Panc1 (cell line): ENCODE measurements around the gene NR4A1. TPM values are rescaled to one million over a fixed set of nuclear protein-coding genes. Genes with fewer than 3 reads are reported as not detected.

Experiments used
- ATAC-seq: fragments of 200-7000 bp; cut with Tn5 transposase; 2 replicates; pipeline ENCODE4 v1.9.1; 2020; ENCODE audit warnings: mild to moderate bottlenecking, moderate library complexity
- BruUV-seq: library from RNA; stranded (reverse); fragments of 400-500 nt; replicated peaks from 2 replicates; lab custom pipeline; 2021; lab: Mats Ljungman, UMichigan
- CTCF ChIA-PET: fragments of 300-600 bp; sonication (Branson Sonifier 250); formaldehyde crosslinking; loops from one replicate; lab custom pipeline; 2022; ENCODE audit warnings: antibody characterized with exemption; lab: Charles Lee
- POLR2A ChIA-PET: fragments of 300-600 bp; sonication (Branson Sonifier 250); formaldehyde crosslinking; loops from one replicate; lab custom pipeline; 2022; ENCODE audit warnings: antibody characterized with exemption; lab: Charles Lee
- DNase-seq: peaks from one replicate; pipeline ENCODE4 v3.0.0-alpha.2; 2010; ENCODE audit warnings: low read depth, low spot score
- H3K27ac ChIP-seq: 2 replicates; pipeline ENCODE4 v1.5.1; 2011; ENCODE audit warnings: mild to moderate bottlenecking, low read length, inconsistent platforms
- H3K27me3 ChIP-seq: fragments of 200-500 bp; sonication (Bioruptor generic); 2 replicates; pipeline ENCODE4 v1.6.0; 2014; ENCODE audit warnings: low read length, inconsistent platforms; ENCODE audit not compliant: control insufficient read depth, insufficient read depth
- H3K36me3 ChIP-seq: fragments of 200-500 bp; sonication (Bioruptor generic); 2 replicates; pipeline ENCODE4 v1.5.1; 2014; ENCODE audit warnings: inconsistent platforms, mild to moderate bottlenecking, low read length, moderate library complexity; ENCODE audit not compliant: control insufficient read depth, insufficient read depth
- H3K4me1 ChIP-seq: 2 replicates; pipeline ENCODE4 v1.5.1; 2011; ENCODE audit warnings: inconsistent platforms, mild to moderate bottlenecking, low read length, moderate library complexity; ENCODE audit not compliant: control insufficient read depth, insufficient read depth
- H3K4me3 ChIP-seq, 2 experiments: 2 replicates each; pipeline ENCODE4 v1.5.1; 2011 to 2012; ENCODE audit warnings: low read depth in 2 of 2, low read length in 2 of 2, mild to moderate bottlenecking in 2 of 2, inconsistent platforms in 1 of 2, moderate library complexity in 1 of 2
- H3K9me3 ChIP-seq: fragments of 200-500 bp; sonication (Bioruptor generic); 2 replicates; pipeline ENCODE4 v1.5.1; 2014; ENCODE audit warnings: low read depth, mild to moderate bottlenecking, inconsistent platforms, low read length, moderate library complexity; ENCODE audit not compliant: control insufficient read depth, insufficient read depth
- POLR2AphosphoS5 ChIP-seq: IDR thresholded peaks from 2 replicates; pipeline ENCODE4 v1.6.1; 2012; ENCODE audit warnings: mild to moderate bottlenecking, low read depth, low read length, moderate library complexity
- SIN3A ChIP-seq: IDR thresholded peaks from 2 replicates; pipeline ENCODE4 v1.6.1; 2012; ENCODE audit warnings: low read depth, mild to moderate bottlenecking, low read length, moderate library complexity, borderline replicate concordance; ENCODE audit not compliant: insufficient read depth
- TCF7L2 ChIP-seq: IDR thresholded peaks from 2 replicates; pipeline ENCODE4 v1.6.1; 2011; ENCODE audit warnings: mild to moderate bottlenecking, low read depth, low read length, inconsistent platforms
- in situ Hi-C: cut with HindIII; loops from 2 replicates; pipeline ENCODE4 v1.10.0; 2016; ENCODE audit warnings: low sequenced_read_pairs, low pct_unique_long_range_greater_than_20kb
- intact Hi-C: fragments of 100-400 bp; cut with micrococcal nuclease; formaldehyde crosslinking; loops from one replicate; pipeline ENCODE4 v1.10.0; 2022; ENCODE audit not compliant: unreplicated experiment
- total RNA-seq: library from RNA; stranded (reverse); gene quantifications from one replicate; pipeline ENCODE4 v1.2.1, GENCODE V29; 2021; ENCODE audit not compliant: unreplicated experiment
- TF ChIP-seq, protein P1 (sequence below), 2 experiments: IDR thresholded peaks; 2 replicates each; pipeline ENCODE4 v1.6.1; 2011 to 2012; ENCODE audit warnings: low read depth in 2 of 2, control low read depth in 1 of 2, low read length in 1 of 2, mild to moderate bottlenecking in 1 of 2, moderate library complexity in 1 of 2; ENCODE audit not compliant: insufficient read depth in 1 of 2
- TF ChIP-seq, protein P2 (sequence below): fragments of 450-650 bp; IDR thresholded peaks from 2 replicates; pipeline ENCODE4 v1.5.1; 2017; ENCODE audit warnings: mild to moderate bottlenecking

The NR4A1 gene
- total RNA-seq, 1 experiment from 2014 or later = 2.0 TPM

- POLR2A ChIA-PET = no interaction called here
- Histone ChIP-seq H3K36me3 (0 out of 2 replicates have a peak, but pooled peaks cover 6% of the 10 kb centered on the region), H3K27ac (no peak overlapping the region), H3K9me3 (no peaks in the 10 kb centered on the region), H3K27me3 (no peaks in the 10 kb centered on the region), H3K4me1 (peaks cover 7% of the 10 kb centered on the region; the same call in 1 of the 2 replicates), H3K4me3 (no peak overlapping the region)
- in situ Hi-C loops (no loop called here), intact Hi-C loops (no loop called here)
- TF ChIP-seq TCF7L2 (no peak), POLR2AphosphoS5 (no peak), SIN3A (no peak)
- TF ChIP-seq, protein P1, sequence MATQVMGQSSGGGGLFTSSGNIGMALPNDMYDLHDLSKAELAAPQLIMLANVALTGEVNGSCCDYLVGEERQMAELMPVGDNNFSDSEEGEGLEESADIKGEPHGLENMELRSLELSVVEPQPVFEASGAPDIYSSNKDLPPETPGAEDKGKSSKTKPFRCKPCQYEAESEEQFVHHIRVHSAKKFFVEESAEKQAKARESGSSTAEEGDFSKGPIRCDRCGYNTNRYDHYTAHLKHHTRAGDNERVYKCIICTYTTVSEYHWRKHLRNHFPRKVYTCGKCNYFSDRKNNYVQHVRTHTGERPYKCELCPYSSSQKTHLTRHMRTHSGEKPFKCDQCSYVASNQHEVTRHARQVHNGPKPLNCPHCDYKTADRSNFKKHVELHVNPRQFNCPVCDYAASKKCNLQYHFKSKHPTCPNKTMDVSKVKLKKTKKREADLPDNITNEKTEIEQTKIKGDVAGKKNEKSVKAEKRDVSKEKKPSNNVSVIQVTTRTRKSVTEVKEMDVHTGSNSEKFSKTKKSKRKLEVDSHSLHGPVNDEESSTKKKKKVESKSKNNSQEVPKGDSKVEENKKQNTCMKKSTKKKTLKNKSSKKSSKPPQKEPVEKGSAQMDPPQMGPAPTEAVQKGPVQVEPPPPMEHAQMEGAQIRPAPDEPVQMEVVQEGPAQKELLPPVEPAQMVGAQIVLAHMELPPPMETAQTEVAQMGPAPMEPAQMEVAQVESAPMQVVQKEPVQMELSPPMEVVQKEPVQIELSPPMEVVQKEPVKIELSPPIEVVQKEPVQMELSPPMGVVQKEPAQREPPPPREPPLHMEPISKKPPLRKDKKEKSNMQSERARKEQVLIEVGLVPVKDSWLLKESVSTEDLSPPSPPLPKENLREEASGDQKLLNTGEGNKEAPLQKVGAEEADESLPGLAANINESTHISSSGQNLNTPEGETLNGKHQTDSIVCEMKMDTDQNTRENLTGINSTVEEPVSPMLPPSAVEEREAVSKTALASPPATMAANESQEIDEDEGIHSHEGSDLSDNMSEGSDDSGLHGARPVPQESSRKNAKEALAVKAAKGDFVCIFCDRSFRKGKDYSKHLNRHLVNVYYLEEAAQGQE (IDR thresholded peaks at IDR 0.05; ENCODE audit: insufficient read depth in 1 of 2, low read depth in 2 of 2, low read length in 1 of 2) = no peak
- TF ChIP-seq, protein P2, sequence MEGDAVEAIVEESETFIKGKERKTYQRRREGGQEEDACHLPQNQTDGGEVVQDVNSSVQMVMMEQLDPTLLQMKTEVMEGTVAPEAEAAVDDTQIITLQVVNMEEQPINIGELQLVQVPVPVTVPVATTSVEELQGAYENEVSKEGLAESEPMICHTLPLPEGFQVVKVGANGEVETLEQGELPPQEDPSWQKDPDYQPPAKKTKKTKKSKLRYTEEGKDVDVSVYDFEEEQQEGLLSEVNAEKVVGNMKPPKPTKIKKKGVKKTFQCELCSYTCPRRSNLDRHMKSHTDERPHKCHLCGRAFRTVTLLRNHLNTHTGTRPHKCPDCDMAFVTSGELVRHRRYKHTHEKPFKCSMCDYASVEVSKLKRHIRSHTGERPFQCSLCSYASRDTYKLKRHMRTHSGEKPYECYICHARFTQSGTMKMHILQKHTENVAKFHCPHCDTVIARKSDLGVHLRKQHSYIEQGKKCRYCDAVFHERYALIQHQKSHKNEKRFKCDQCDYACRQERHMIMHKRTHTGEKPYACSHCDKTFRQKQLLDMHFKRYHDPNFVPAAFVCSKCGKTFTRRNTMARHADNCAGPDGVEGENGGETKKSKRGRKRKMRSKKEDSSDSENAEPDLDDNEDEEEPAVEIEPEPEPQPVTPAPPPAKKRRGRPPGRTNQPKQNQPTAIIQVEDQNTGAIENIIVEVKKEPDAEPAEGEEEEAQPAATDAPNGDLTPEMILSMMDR = no peak
- ATAC-seq (0 out of 2 replicates have a peak, but pooled peaks have one; percentile 31), DNase-seq (no peak)
- no TSS peak for BruUV-seq
- CTCF ChIA-PET = interaction anchor here (3.7 kb wide), 1 partner anchor 55 kb away, joined by 47 read pairs; no protein-coding TSS in a partner anchor
These were observed 29.4 kb downstream of the NR4A1 start for GRCh38 chr12:52080403-52081251.

- Histone ChIP-seq H3K4me1 (peaks cover 7% of the 10 kb centered on the region; the same call in 1 of the 2 replicates), H3K4me3 (no peak overlapping the region), H3K9me3 (no peaks in the 10 kb centered on the region), H3K27ac (no peak overlapping the region), H3K27me3 (no peaks in the 10 kb centered on the region), H3K36me3 (0 out of 2 replicates have a peak, but pooled peaks cover 6% of the 10 kb centered on the region)
- BruUV-seq = no TSS peak
- ATAC-seq = no peak
- ChIA-PET POLR2A (no interaction called here), CTCF (interaction anchor here (0.8 to 3.7 kb wide), 2 partner anchors 37 to 56 kb away, joined by 3 to 47 read pairs; no protein-coding TSS in a partner anchor)
- intact Hi-C loops = no loop called here
- no peak for TF ChIP-seq POLR2AphosphoS5
- TF ChIP-seq, protein P2 = no peak
- TF ChIP-seq SIN3A = no peak
- TF ChIP-seq, protein P1 (IDR thresholded peaks at IDR 0.05; ENCODE audit: insufficient read depth in 1 of 2, low read depth in 2 of 2, low read length in 1 of 2) = no peak
- no peak for TF ChIP-seq TCF7L2
- in situ Hi-C loops = no loop called here
- no peak for DNase-seq
These were observed 30.1 kb downstream of the NR4A1 start for GRCh38 chr12:52081263-52081733.
